CD4-positive, alpha-beta T cell (primary cell): ENCODE measurements around the gene ASPHD2. TPM values are rescaled to one million over a fixed set of nuclear protein-coding genes. Genes with fewer than 3 reads are reported as not detected.

Source experiments
- ATAC-seq: fragments of 200-7000 bp; cut with Tn5 transposase; one replicate; pipeline ENCODE4 v1.10.0; 2022; ENCODE audit warnings: mild to moderate bottlenecking; ENCODE audit not compliant: poor library complexity
- CTCF ChIA-PET: fragments of 350-600 bp; sonication (Branson Sonifier 250); formaldehyde crosslinking; loops from one replicate; lab custom pipeline; 2021; ENCODE audit warnings: antibody characterized with exemption, inconsistent platforms; lab: Charles Lee
- POLR2A ChIA-PET: fragments of 350-600 bp; sonication (Branson Sonifier 250); formaldehyde crosslinking; loops from one replicate; lab custom pipeline; 2021; ENCODE audit warnings: antibody characterized with exemption, inconsistent platforms; lab: Charles Lee
- DNase-seq, 14 experiments: peaks; one replicate each; pipeline ENCODE4 v3.0.0-alpha.2; 2013 to 2020; ENCODE audit warnings: mixed read lengths in 2 of 14
- H3K27ac ChIP-seq, 2 donors: one replicate each; pipeline versions ENCODE4 v1.5.1 to v1.7.0; 2013; ENCODE audit warnings: low read length in 2 of 2, low read depth in 1 of 2, mild to moderate bottlenecking in 1 of 2
- H3K27me3 ChIP-seq, 2 experiments: 1 replicate in 1 of 2; 2 replicates in 1 of 2; pipeline versions ENCODE4 v1.6.1 to v1.7.0; 2013; ENCODE audit warnings: low read length in 2 of 2, control low read depth in 1 of 2, mild to moderate bottlenecking in 1 of 2, moderate library complexity in 1 of 2; ENCODE audit not compliant: insufficient read depth in 2 of 2, control insufficient read depth in 1 of 2
- H3K36me3 ChIP-seq: one replicate; pipeline ENCODE4 v1.6.1; 2013; ENCODE audit warnings: low read length, control low read depth; ENCODE audit not compliant: insufficient read depth
- H3K4me1 ChIP-seq: one replicate; pipeline ENCODE4 v1.6.1; 2013; ENCODE audit warnings: low read length, control low read depth; ENCODE audit not compliant: insufficient read depth
- H3K4me3 ChIP-seq: one replicate; pipeline ENCODE4 v1.5.1; 2013; ENCODE audit warnings: mild to moderate bottlenecking, low read length, moderate library complexity
- H3K9me3 ChIP-seq, 2 experiments: 1 replicate in 1 of 2; 2 replicates in 1 of 2; pipeline versions ENCODE4 v1.6.1 to v1.7.0; 2013; ENCODE audit warnings: low read length in 2 of 2, mild to moderate bottlenecking in 2 of 2, control low read depth in 1 of 2, moderate library complexity in 1 of 2; ENCODE audit not compliant: control insufficient read depth in 1 of 2, insufficient read depth in 1 of 2
- H3K27ac Mint-ChIP-seq: one replicate; pipeline ENCODE4 v1.8.0; 2020; ENCODE audit warnings: mixed read lengths
- H3K27me3 Mint-ChIP-seq: one replicate; pipeline ENCODE4 v1.8.0; 2021; ENCODE audit warnings: mixed read lengths
- H3K36me3 Mint-ChIP-seq: one replicate; pipeline ENCODE4 v1.8.0; 2021; ENCODE audit warnings: low read depth, mixed read lengths
- H3K4me1 Mint-ChIP-seq: one replicate; pipeline ENCODE4 v1.8.0; 2021; ENCODE audit warnings: low read depth, mixed read lengths
- H3K4me3 Mint-ChIP-seq: one replicate; pipeline ENCODE4 v1.8.0; 2020; ENCODE audit warnings: mild to moderate bottlenecking, mixed read lengths
- H3K9me3 Mint-ChIP-seq: one replicate; pipeline ENCODE4 v1.8.0; 2020; ENCODE audit warnings: mixed read lengths
- intact Hi-C, 2 experiments: fragments of 100-400 bp; cut with DNase I in 1 of 2; cut with micrococcal nuclease in 1 of 2; formaldehyde crosslinking; loops; one replicate each; pipeline versions ENCODE4 v1.15.1 to v1.9.0; 2023 to 2025; cut with DNase I, micrococcal nuclease
- total RNA-seq, 174 experiments: library from RNA in 2 of 174; stranded (reverse) in 2 of 174; gene quantifications; one replicate each; pipeline ENCODE4 v1.2.3 and lab custom pipeline; 2021 to 2026
- TF ChIP-seq, protein P1 (sequence below): fragments of 200-600 bp; IDR thresholded peaks from one replicate; pipeline ENCODE4 v1.8.0; 2022; ENCODE audit warnings: antibody characterized with exemption, mild to moderate bottlenecking

Gene ASPHD2
- total RNA-seq, 2 experiments from 2014 or later: 0.70 to 0.85 TPM

DNA sequence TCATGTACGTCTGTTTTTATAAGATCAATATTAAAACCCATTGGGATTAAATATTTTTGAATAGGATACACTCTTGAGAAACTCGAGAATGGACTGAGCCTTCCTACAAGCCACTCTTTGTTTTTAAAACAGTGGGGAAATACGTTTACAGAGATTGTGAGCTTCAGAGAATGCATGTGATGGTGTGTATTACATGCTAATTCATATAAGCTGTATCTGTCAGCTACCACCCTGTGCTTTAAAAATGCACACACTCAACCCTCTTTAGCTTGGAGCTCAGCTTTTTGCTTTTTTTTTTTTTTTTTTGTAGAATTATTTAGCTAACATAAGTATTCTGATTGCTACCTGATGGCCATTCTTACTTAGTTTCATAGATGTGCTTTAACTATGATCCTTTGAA is 46.3 kb upstream of the ASPHD2 start:
- TF ChIP-seq, protein P1, sequence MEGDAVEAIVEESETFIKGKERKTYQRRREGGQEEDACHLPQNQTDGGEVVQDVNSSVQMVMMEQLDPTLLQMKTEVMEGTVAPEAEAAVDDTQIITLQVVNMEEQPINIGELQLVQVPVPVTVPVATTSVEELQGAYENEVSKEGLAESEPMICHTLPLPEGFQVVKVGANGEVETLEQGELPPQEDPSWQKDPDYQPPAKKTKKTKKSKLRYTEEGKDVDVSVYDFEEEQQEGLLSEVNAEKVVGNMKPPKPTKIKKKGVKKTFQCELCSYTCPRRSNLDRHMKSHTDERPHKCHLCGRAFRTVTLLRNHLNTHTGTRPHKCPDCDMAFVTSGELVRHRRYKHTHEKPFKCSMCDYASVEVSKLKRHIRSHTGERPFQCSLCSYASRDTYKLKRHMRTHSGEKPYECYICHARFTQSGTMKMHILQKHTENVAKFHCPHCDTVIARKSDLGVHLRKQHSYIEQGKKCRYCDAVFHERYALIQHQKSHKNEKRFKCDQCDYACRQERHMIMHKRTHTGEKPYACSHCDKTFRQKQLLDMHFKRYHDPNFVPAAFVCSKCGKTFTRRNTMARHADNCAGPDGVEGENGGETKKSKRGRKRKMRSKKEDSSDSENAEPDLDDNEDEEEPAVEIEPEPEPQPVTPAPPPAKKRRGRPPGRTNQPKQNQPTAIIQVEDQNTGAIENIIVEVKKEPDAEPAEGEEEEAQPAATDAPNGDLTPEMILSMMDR: no peak
- Mint-ChIP-seq H3K4me3 (no peak overlapping the region), H3K36me3 (no peaks in the 10 kb centered on the region), H3K4me1 (no peaks in the 10 kb centered on the region), H3K9me3 (peaks cover 2% of the 10 kb centered on the region), H3K27me3 (peaks cover 86% of the 10 kb centered on the region), H3K27ac (no peak overlapping the region)
- ChIA-PET CTCF (interaction anchor here (0.7 to 1.0 kb wide), 2 partner anchors 18 to 27 kb away, joined by 3 read pairs; no protein-coding TSS in a partner anchor), POLR2A (no interaction called here)
- intact Hi-C loops: no loop called here
- Histone ChIP-seq H3K36me3 (no peaks in the 10 kb centered on the region), H3K9me3 (peaks cover 0 to 7% of the 10 kb centered on the region in 2 experiments), H3K27me3 (peaks cover 10 to 17% of the 10 kb centered on the region in 2 experiments), H3K4me1 (no peaks in the 10 kb centered on the region), H3K27ac (no peak overlapping the region), H3K4me3 (no peak overlapping the region)
- no peak for DNase-seq
- no peak for ATAC-seq

DNA sequence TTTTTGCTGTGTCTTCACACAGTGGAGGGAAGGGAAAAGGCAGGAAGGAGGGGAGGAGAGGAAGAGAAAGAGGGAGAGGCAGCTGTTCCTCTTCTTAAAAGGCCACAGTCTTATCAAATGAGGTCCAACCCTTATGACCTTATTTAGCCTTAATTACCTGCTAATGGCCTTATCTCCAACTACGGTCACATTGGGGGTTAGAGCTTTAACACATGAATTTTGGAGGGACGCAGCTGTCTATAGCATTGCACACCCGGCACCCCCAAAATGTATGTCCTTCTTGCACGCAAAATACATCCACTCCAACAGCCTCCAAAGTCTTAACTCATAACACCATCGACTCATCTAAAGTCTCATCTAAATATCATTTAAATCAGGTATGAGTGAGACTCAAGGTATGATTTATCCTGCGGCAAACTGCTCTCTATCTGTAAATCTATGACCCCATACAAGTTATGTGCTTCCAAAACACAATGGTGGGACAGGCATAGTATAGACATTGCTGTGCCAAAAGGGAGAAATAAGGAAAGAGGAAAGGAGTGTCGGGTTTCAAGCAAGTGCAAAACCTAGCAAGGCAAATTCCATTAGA is 45.0 kb upstream of the ASPHD2 start:
- Mint-ChIP-seq H3K4me1 (no peaks in the 10 kb centered on the region), H3K27me3 (peaks cover 84% of the 10 kb centered on the region), H3K36me3 (no peaks in the 10 kb centered on the region), H3K9me3 (peaks cover 2% of the 10 kb centered on the region), H3K4me3 (no peak overlapping the region), H3K27ac (no peak overlapping the region)
- intact Hi-C loops: no loop called here
- Histone ChIP-seq H3K4me3 (no peak overlapping the region), H3K9me3 (peaks cover 0 to 3% of the 10 kb centered on the region in 2 experiments), H3K36me3 (no peaks in the 10 kb centered on the region), H3K27ac (no peak overlapping the region), H3K4me1 (no peaks in the 10 kb centered on the region), H3K27me3 (peaks cover 12 to 17% of the 10 kb centered on the region in 2 experiments)
- ChIA-PET CTCF (no interaction called here), POLR2A (no interaction called here)
- TF ChIP-seq, protein P1: no peak
- DNase-seq (no peak), ATAC-seq (no peak)

DNA sequence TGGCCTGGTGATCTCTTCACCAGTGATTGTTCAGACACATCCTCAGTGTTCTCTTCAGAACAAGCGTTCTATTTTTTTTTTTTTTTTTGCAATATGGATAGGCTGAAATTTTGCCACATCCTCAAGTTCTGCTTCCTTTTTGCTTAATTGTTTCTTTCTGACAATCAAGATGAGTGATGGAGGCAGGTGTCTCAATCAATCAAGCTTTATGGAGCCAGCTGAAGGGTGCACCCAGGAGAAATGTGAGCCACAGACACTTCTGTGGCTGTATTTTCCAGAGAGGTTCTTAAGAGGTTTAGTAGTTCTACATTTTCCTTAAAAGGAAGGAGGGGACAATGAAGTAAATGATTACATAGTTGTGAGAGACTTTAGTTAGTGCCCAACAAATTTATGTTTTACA is 43.9 kb upstream of the ASPHD2 start:
- Mint-ChIP-seq H3K36me3 (no peaks in the 10 kb centered on the region), H3K27me3 (peaks cover 78% of the 10 kb centered on the region), H3K27ac (no peak overlapping the region), H3K4me1 (no peaks in the 10 kb centered on the region), H3K9me3 (no peaks in the 10 kb centered on the region), H3K4me3 (no peak overlapping the region)
- Histone ChIP-seq H3K4me1 (no peaks in the 10 kb centered on the region), H3K9me3 (no peaks in the 10 kb centered on the region), H3K27ac (no peak overlapping the region), H3K27me3 (peaks cover 12 to 17% of the 10 kb centered on the region in 2 experiments), H3K4me3 (no peak overlapping the region), H3K36me3 (no peaks in the 10 kb centered on the region)
- DNase-seq (no peak), ATAC-seq (no peak)
- CTCF ChIA-PET: no interaction called here
- POLR2A ChIA-PET: no interaction called here
- intact Hi-C loops: no loop called here
- TF ChIP-seq, protein P1: no peak
